Retina (tissue), 1 donor: ENCODE data around the gene ZNF436.

Experiments used
- DNase-seq: peaks from one replicate; pipeline ENCODE4 v3.0.0-alpha.2; 2016

ZNF436 gene

DNA sequence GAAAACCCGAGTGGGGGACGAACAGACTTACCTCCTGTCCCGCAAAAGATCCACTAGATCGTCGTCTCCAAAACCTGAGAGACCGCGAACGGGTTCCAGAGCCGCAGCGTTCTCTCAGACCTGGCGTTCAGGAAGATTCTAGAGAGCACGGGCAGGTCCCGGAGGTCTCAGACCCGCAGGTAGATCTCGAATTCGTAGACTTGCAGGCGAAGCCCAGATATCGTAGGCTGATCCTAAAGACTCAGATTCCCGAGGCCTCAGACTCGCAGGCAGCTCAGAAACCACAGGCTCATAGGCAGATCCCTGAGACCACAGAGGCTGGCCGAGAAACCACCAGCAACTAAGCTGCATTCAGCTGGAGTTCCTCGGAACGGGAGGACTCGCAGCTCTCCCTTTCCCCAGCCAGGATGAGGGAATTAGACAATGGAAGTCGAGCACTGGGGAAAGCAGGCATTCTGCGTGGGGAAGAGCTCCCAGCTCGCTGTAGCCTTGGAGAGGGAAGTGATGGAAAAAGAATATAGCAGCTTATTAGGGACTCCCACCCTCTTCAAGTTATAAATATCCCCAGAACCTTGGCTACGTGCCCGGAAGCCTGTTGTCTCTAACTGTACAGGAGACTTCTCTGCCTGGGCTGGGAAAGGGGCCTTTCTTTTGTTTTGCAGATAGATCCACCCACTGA, at the start of gene ZNF436:
Gene ZNF436 (minus strand): TSS at position 502 of the 679 bp plus-strand sequence. CDS start 1,831 bp downstream, outside the sequence.
- peak; percentile 82 for DNase-seq

DNA sequence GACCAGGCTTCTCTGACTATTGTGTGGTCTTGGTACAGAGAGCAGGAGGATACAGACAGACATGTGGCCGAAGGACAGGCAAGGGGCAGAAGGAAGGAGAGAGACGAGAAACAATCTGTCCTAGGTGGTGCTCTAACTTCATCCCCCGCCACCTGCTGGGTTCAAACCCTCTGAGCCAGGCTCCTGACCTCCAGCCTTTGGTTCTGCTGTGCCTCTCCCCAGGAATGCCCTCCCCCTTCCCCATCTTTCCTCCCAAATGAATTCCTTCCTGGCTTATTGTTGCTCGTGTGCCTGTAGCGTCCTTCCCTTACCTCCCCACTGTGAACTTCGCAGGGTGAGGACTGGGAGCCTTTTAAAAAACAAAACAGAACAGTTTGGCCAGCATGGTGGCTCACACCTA, 49.5 kb upstream of the ZNF436 start:
- no peak for DNase-seq

DNA sequence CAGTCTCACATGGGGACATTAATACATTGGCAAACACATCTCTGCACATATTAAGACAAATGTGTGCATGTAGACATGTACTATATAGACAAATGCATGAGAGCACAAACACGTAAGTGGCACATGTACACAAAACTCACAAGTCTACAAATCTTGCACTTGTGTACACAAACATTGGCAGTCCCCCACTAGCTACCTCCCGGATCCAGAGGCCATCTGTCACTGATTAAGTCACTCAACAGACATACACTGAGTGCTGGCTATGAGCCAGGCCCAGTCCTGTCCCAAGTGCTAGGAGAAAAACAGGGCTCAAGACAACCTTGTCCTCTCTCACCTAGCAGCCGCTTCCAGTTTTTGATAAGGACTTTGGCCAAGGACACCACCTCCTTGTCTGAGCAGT, 47.9 kb upstream of the ZNF436 start:
- DNase-seq = no peak

DNA sequence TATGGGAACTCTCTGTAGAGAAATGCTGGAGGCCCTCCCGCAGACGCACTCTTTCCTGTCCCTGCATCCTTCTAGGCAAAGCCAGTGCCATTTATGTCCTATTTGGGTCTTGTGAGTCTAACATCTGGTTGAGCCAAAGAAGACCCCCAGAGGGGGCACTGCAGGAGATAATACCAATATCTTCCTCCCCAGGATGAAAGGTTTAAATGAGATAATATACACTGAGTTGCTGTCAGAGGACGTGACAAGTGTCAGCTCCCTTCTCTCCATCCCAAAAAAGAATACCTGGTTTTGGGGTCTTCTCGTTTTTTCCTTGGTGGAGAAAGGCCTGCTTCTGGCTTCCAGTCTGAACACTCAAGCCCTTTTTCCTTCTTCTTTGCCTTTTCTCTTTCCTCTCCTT, 47.3 kb upstream of the ZNF436 start:
- no peak for DNase-seq

DNA sequence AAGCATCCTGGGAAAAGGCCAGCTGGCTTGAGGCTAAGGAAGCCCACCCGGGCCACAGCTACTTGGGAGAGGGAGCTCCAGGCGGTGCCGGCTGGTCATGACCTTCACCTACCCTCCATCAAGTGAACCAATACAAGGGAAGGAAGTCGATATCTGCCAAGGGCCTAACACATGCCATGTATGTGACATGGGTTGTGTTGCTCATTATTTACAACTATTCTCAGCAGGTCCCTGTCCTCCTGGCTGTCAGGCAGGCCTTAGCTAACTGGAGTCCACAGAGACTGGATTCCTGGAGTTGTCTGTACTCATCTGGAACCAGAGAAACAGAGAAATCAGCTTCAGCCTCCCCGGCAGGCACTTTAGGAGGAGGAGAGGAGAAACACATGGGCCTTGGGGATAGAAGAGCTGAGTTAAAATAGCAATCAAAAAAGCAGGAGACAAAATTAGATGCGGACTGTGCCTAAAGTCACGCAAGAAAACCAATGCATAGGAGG, 39.2 kb upstream of the ZNF436 start:
- peak; percentile 32 for DNase-seq

DNA sequence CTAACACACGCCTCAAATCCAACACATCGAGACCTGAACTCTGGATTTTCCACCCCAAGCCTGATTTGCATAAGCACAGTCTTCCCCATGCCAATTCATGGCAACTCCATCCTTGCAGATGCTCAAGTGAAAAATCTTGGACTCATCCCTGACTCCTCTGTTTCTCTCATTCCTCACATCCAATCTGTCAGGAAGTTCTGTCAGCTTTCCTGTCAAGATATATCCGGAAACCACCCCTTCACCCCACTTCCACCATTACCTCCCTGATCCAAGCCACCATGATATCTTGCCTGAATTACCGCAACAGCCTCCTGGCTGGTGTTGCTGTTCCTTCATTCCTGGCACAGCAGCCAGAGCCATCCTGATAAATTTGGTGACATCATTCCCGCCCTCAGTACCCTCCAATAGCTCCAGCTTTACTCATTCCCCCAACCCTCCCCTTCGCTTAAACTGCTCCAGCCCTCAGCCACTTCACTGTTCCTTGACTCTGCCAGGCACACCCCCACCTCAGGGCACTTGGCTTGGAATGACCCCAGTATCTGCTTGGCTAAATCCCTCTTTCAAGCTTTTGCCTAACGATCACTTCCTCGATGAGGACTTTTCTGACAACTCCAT, 37.5 kb upstream of the ZNF436 start:
- DNase-seq = no peak

DNA sequence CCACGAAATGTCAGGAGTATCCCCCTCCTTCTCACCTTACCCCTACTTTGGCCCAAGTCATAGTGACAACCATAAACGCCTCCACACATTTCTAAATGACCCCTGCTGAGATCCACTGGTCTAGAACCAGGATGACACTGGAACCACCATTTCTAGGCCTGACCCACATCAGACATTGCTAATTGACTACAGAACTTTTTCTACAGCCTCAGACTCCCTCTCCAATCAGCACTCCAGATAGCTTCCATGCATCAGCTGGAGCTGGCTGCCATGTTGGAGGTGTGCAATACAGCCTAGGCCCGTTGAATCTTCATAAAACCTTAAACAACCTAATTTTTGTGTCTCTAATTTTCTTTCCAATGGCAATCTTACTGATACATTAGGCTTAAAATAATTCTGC, 36.3 kb upstream of the ZNF436 start:
- no peak for DNase-seq

DNA sequence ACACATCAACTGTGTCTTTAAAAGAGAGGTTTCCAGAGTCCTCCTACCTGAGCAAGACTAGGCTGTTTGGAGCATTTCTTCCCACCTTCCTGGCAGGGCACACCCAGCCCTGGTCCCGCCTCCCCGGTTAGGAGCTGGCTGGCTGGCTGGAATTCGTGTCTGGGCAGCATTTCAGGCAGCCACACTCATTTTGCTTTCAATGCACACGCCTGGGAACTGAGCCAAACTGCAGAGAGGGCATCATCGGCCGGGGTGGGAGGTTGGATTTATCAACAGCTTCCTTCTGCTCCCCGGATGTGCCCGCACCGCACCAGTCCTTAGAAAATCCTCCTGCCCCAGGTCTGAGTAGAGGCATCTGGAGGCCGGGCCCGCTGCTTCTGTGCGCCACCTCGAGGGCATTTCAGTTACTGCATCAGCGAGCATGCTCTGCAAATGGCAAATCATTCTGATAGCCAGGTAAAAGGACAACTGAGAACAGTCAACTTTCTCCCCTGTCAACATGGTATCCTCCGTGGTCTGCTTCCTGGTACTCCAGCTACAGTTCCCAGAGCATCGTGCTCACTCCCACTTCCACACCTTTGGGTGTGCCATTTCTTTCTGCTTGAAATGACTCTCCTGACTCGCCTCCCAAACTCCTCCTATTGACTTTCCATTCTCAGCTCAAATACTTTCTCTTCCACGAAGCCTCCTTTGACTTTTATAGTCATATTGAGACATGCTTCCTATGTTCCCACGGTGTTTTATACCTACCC, 34.3 kb upstream of the ZNF436 start:
- DNase-seq = peak; percentile 87

DNA sequence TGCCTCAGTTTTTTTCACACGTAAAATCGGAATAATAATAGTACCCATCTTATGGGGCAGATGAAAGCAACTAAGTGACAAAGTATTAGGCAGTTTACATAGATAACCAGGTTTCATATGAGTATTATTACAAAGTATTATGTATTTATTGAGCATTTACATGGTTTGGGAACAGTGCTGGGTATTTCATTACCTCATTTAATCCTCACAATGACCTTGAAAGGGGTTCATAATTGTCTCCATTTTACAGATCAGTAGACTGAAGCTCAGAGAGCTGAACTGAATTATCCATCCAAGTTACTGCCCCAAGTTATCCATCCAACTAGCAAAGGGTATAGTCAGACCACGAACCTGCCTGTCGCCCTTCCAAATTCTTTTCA, 33.7 kb upstream of the ZNF436 start:
- no peak for DNase-seq

DNA sequence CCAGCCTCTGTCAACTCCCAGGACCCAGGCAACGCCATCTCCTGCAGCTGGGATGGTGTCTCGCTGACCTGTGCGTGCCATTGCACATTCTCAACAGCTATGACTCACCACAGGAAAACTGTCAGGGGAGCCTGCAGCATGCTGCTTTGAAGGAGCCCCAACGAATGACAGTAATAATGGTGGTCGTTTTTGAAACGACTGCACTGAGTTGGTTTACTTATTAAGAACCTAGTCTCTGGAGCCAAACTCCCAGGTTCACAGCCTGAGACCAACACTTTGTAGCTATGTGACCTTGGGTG, 33.4 kb upstream of the ZNF436 start:
- DNase-seq = no peak

DNA sequence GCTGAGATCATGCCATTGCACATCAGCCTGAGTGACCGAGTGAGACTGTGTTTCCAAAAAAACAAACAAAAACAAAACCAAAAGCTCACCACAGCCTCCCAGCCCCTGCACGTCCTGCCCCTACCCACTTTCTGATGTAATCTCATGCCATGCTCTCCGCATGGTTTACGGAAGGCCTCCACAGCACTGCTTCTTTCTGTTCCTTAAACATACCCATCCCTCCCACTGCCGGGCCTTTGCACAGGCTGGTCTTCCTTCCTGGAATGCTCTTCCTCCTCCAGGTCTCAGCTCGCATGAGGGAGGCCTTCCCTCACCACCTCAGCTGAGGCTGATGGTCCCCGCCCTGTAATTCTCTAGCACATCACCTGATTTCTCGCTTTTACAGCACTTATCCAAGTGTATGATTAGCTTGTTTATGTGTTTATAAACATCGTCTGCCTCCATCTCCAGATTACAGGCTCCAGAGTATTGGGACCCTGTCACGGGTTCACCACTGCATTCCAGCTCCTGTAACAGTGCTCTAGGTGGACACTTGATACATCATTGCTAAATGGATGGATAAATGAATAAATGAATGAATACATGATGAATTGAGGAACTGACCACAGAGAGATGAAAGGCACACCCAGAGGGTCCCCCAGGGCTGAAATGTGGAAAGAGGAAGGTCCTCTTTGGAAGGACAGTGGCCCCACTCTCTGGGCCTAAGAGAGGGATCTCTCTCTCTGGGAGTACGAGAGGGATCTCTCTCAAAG, 32.8 kb upstream of the ZNF436 start:
- DNase-seq = no peak

DNA sequence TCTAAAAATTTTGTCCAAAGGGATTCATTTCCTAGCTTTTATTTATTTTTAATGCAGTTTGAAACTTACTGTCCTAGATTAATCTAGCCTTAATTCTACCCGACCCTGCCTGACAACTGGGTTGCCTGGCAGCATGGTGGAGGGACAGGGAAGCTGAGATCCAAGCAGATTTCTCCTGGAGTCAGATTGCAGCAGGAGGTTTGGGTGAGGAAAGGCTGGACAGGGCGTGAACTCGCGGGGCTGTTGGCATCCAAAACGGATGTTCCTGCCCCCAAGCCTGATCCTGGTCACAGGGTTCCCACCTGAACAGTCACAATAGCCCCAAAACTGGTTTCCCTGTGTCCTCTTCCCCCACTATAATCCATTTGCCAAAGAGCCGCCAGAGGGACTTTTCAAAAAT, 31.7 kb upstream of the ZNF436 start:
- no peak for DNase-seq

DNA sequence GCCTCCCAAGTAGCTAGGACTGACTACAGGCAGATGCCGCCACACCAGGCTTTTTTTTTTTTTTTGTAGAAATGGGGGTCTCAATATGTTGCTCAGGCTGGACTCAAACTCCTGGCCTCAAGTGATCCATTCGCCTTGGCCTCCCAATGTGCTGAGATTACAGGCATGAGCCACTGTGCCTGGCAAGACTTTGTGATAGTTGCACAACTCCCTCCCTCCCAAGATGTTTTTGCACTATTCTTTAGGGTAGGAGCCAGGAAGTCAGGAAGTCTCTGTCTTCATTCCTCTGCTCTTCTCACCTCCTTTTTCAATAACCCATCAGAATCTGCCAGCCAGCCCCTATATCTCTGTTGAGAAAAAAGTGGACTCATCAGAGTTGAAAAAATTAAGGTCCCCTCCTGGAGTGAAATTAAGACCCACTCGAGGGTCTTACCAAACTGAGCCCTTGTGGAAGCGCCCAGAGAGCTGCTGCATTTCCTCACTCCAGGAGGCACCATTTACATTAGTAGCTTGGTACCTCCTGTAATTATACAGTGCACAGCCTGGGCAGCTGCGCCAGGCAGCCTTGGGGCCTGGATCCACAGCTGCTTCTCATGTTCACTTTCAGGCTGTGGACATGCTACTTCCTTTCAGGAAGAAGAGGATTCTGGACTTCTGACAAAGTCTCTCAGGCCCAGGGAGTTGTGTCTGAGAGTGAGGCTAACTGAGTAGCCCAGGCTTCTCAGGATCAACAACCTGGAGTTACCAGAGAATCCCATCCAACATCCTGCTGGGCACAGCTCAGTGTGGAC, 30.9 kb upstream of the ZNF436 start:
- DNase-seq = no peak

DNA sequence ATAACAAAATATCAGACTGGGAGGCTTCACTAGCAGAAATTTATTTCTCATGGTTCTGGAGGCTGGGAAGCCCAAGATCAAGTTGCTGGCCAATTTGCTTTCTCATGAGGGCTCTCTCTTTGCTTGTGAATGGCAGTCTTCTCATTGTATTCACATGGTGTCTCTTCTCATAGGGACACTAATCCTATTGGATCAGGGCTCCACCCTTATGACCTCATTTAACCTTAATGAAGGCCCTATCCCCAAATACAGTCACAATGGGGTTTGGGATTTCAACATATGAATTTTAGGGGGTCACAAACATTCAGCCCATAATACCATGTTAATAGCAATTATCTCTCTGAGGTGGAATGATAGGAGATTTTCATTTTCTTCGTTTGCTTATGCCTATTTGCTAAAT, 29.6 kb upstream of the ZNF436 start:
- no peak for DNase-seq

DNA sequence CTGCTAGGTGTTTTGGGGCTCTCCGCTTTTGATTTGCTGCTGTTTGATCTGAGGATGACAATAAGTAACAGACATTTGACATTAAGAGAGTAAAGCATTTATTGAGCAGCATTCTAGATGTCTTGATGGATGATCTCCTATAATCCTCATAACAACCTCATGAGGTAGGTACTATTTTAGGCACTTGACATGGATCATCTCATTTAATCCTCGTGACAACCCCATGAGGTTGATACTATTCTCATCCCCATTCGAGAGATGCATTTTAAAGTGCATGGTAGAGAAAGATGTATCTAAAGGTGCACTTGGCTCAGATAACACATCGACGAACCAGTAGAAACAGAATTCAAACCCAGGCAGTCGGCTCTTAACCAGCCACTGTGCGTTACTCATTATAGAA, 28.3 kb upstream of the ZNF436 start:
- DNase-seq = no peak

DNA sequence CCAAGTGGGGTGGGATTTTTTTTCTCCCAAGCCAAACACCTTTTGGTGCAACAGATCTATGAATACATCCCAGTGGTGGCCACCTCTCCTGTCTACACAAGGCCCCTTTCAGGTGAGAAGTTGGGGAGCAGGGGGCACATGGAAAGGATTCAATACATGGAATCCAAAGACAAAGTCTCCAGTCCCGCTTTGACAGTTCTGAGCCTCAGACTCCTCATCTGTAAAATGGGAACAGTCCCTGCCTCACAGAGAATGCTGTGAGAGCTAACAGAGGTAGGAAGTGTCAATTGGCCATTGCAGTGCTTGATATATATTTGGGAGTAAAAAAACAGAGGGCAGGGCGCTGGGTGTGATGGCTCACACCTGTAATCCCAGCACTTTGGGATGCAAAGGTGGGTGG, 26.7 kb upstream of the ZNF436 start:
- DNase-seq = no peak

DNA sequence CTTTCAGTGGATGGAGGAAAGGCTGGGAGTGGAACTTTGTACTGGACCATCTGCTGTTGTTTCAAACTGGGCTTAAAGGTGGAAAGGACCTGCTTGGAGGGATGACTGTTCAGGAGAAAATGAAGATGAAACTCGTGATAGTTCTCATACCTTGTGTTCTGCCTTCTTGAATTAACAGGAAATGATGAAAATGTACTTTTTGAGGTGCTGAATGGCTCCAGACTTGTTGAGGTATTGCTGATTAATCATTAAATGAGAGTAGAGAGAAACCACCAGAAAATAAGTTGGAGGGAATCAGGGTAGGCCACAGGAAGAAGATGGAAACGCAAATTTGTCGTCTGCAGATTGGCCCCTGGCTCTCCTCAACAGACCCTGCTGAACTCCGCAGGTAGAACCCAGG, 26.2 kb upstream of the ZNF436 start:
- DNase-seq = no peak

DNA sequence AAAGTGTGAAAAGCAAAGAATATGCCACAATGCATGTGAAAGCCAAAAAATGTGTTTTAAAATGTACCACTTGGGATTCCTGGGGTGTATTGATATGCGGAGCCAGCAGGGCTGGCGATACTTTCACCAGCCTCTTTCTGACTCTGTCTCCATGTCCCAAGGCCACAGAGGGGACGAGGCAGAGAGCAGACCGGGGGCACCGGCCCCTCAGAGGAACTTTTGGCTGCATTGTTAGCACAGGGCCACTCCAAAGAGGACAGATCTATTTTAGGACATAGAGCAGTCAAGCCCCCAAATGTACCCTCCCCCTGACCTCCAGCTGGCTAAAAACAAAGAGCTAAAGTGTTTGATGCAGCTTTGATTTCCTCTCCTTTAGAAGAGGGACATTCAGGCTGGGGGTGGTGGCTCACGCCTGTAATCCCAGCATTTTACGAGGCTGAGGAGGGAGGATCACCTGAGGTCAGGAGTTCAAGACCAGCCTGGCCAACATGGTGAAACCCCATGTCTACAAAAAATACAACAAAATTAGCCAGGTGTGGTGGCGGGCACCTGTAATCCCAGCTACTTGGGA, 25.6 kb upstream of the ZNF436 start:
- no peak for DNase-seq

DNA sequence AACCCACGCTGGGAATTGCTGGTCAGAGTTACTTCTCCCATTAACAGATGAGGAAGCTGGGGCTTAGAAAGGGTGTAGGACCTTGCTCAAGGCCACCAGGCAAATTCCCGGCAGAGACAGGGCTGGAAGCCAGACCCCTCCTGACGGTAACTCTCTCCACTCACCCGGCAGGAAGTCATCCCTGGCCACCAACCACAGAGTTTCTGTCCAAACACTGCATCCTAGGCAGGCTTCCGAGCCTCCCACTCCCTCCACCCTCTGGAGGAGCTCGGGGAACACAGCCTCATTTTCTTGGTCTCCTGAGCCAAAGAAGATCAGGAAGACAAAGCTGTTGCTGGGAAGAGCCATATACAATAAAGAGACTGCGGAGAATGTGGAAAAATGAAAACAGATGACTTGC, 25.0 kb upstream of the ZNF436 start:
- DNase-seq = no peak

DNA sequence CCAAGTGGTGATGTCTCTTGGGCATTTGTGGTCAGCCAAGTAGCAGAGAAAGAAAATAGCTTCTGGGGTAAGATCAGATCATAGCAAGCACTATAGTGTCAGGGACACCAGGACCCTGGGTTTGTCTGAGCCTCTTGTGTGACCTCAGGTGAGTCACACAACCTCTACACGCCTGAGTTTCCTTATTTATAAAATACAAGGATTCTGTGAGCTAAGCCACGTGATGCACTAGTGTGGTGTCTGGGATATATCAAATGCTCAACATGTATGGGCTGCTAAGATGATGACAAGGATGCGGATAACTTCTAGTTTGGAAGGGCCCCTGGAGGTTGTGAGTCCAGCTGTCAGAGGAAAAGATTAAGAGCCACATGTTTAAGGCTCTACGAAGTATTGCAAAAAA, 24.5 kb upstream of the ZNF436 start:
- DNase-seq = no peak

DNA sequence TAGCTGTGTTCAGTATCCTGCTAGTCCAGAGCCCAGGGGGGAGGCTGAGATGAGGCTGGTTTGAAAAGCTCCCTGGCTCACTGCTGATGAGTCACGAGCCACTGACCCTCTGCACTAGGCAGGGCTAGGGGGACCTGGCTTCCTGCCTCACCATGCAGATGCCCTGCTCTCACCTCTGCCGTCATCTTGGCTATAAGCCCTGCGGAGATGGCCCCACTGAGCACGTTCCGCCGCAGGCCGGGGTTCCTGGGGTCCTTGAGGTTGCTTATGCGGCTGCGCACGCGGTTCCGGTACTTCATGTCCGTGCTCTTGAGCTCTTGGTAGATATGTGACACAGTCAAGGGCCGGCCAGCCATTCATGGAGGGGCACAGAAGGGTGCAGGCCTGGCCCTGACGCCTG, 24.1 kb upstream of the ZNF436 start:
- no peak for DNase-seq

DNA sequence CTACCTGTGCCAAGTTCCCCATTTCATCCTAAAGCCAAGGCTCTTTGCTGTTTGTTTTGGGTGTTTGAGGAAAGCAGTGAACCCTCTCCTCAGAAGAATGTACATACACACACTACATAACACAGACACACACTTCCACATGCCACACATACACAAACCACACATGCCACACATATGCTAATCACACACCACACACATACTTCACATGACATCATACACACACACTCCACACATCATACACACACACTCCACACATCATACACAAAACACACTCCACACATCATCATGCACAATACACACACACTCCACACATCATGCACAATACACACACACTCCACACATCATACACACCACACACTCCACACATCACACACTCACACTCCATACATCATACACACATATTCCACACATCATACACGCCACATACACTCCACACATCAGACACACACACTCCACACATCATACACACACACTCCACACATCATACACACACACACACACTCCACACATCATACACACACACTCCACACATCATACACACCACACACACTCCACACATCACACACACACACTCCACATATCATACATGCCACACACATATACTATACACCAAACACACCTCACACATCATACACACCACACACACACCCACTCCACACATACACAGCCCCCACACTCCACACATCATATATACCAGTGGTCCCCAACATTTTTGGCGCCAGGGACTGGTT, 22.7 kb upstream of the ZNF436 start:
- no peak for DNase-seq
